ENCODE measurements around the gene WDR6. TPM values are rescaled to one million over a fixed set of nuclear protein-coding genes. Genes with fewer than 3 reads are reported as not detected.

WDR6 gene, protein sequence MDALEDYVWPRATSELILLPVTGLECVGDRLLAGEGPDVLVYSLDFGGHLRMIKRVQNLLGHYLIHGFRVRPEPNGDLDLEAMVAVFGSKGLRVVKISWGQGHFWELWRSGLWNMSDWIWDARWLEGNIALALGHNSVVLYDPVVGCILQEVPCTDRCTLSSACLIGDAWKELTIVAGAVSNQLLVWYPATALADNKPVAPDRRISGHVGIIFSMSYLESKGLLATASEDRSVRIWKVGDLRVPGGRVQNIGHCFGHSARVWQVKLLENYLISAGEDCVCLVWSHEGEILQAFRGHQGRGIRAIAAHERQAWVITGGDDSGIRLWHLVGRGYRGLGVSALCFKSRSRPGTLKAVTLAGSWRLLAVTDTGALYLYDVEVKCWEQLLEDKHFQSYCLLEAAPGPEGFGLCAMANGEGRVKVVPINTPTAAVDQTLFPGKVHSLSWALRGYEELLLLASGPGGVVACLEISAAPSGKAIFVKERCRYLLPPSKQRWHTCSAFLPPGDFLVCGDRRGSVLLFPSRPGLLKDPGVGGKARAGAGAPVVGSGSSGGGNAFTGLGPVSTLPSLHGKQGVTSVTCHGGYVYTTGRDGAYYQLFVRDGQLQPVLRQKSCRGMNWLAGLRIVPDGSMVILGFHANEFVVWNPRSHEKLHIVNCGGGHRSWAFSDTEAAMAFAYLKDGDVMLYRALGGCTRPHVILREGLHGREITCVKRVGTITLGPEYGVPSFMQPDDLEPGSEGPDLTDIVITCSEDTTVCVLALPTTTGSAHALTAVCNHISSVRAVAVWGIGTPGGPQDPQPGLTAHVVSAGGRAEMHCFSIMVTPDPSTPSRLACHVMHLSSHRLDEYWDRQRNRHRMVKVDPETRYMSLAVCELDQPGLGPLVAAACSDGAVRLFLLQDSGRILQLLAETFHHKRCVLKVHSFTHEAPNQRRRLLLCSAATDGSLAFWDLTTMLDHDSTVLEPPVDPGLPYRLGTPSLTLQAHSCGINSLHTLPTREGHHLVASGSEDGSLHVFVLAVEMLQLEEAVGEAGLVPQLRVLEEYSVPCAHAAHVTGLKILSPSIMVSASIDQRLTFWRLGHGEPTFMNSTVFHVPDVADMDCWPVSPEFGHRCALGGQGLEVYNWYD
- 126 TPM for polyA plus RNA-seq (2012; ENCODE audit: low read depth, missing spikeins)

DNA sequence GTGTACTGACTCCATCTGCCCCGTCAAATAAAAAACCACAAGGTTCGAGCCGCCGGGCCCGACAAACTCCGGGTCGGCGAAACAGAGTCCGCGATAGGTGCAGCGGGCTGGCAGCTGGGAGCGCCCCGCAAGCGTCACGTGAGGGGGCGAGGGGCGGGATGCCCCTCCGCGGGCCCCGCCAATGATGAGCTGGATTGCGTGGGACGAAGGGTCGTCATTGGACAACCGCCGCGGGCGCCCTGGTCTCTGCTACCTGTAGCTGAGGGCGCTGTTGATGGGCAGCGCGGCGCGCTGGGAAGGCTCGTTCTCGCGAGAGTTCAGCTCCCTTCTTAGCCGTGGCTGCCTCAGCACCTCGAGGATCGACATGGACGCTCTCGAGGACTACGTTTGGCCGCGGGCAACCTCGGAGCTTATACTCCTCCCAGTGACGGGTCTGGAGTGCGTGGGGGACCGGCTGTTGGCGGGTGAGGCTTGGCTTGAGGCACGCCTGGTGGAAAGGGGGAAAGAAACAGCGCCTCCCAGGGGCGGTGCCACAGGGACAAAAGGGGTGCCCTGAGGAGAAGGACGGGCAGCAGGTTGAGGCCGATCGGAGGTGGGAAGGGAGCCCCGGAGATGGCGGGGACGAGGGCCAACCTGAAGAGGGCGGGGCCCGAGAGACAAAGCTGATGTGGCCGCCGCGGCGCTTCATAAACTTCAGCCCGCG is at the start of gene WDR6:
Gene WDR6, plus strand, starts transcription at position 324 of the 703 bp plus-strand sequence. Its CDS starts 41 bp downstream, at position 365.
- FAIRE-seq (peak; percentile 100), DNase-seq (ENCODE audit: insufficient read length, low spot score) (peak; percentile 99)
- TF ChIP-seq TAF1 (IDR thresholded peaks at IDR 0.05; ENCODE audit: low read depth, low read length) (peak; percentile 90), POLR2A (IDR thresholded peaks at IDR 0.05; ENCODE audit: low read depth, low read length) (peak; percentile 97), PAX5 (IDR thresholded peaks at IDR 0.05; ENCODE audit: insufficient read depth, low read length, severe bottlenecking) (peak; percentile 18), POU2F2 (IDR thresholded peaks at IDR 0.05; ENCODE audit: low read depth, low read length) (peak; percentile 85), POLR2AphosphoS5 (IDR thresholded peaks at IDR 0.05; ENCODE audit: low read depth, low read length) (peak; percentile 97), SPI1 (IDR thresholded peaks at IDR 0.05; ENCODE audit: low read depth, low read length) (no peak)

DNA sequence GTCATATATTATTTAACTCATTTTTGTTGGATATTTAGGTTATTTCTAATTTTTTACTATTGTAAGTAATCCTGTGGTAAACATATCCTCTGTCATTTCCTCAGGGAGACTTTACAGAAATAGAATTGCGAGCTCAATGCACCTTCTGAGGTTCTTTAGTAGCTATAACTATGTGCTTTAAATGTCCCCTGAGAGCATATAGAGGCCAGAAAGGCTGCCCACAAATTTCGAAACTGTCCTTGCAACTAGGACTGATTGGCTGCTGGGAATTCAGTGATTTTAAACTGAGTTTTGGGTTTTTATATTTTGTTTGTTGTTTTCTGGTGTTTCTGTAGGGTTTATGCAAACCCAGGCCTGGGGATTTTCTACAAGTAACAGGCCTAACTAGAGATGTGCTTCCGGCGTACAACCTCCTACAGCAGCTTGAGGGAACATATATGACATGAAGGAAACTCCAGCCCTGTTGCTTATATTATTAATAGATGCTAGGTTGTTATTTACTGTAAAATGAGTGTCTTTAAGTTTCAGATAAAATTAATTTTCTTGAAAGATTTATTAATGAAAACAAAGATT is 46.3 kb upstream of the WDR6 start:
- no peak for TF ChIP-seq POLR2A (IDR thresholded peaks at IDR 0.05; ENCODE audit: low read depth, low read length)
- no peak for TF ChIP-seq TAF1 (IDR thresholded peaks at IDR 0.05; ENCODE audit: low read depth, low read length)
- no peak for TF ChIP-seq SPI1 (IDR thresholded peaks at IDR 0.05; ENCODE audit: low read depth, low read length)
- no peak for DNase-seq (ENCODE audit: insufficient read length, low spot score)
- FAIRE-seq = no peak

DNA sequence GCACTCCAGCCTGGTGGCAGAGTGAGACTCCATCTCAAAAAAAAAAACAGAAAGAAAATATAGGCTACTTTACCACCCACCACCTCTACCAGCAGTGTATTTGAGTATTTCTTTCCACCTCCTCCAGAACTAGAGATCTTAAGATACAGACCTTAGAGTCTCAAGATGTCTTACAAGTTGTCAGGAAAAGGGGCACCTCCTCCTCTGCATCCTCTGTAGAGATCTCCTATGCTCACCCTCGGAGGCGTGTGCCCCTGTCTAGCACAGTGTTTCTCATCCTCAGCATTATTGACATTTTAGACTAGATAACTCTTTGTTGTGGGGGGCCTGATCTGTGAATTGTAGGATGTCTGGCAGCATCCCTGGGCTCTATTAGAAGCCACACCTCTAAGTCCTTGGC is 44.9 kb upstream of the WDR6 start:
- DNase-seq (ENCODE audit: insufficient read length, low spot score) (no peak), FAIRE-seq (no peak)
- TF ChIP-seq TAF1 (IDR thresholded peaks at IDR 0.05; ENCODE audit: low read depth, low read length) (no peak), SPI1 (IDR thresholded peaks at IDR 0.05; ENCODE audit: low read depth, low read length) (no peak), POU2F2 (IDR thresholded peaks at IDR 0.05; ENCODE audit: low read depth, low read length) (no peak), PAX5 (IDR thresholded peaks at IDR 0.05; ENCODE audit: insufficient read depth, low read length, severe bottlenecking) (no peak), POLR2A (IDR thresholded peaks at IDR 0.05; ENCODE audit: low read depth, low read length) (no peak), POLR2AphosphoS5 (IDR thresholded peaks at IDR 0.05; ENCODE audit: low read depth, low read length) (no peak)

DNA sequence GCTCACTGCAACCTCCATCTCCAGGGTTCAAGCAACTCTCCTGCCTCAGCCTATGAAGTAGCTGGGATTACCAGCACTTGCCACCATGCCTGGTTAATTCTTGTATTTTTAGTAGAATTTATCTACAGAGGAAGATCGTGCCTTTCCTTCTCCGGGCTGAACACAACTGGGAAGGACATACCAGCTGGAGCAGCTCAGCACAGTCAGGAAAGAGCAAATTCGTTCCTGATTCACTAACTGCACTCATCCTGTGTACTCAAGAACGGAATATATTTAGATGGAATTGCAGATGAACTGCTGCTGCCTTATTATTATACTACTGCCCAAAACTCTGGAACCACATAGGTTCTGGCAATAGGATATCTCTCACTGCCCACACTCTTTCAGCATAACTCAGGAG is 44.3 kb upstream of the WDR6 start:
- no peak for FAIRE-seq

GRCh38 chr3:48963591-48963990 is 43.6 kb upstream of the WDR6 start:
- TF ChIP-seq POU2F2 (IDR thresholded peaks at IDR 0.05; ENCODE audit: low read depth, low read length) (no peak), SPI1 (IDR thresholded peaks at IDR 0.05; ENCODE audit: low read depth, low read length) (no peak), POLR2AphosphoS5 (IDR thresholded peaks at IDR 0.05; ENCODE audit: low read depth, low read length) (no peak), TAF1 (IDR thresholded peaks at IDR 0.05; ENCODE audit: low read depth, low read length) (no peak), PAX5 (IDR thresholded peaks at IDR 0.05; ENCODE audit: insufficient read depth, low read length, severe bottlenecking) (no peak), POLR2A (IDR thresholded peaks at IDR 0.05; ENCODE audit: low read depth, low read length) (no peak)
- no peak for FAIRE-seq
- no peak for DNase-seq (ENCODE audit: insufficient read length, low spot score)

More for the DNA sequence above, 44.3 kb upstream of the WDR6 start:
- no peak for TF ChIP-seq PAX5 (IDR thresholded peaks at IDR 0.05; ENCODE audit: insufficient read depth, low read length, severe bottlenecking)
- TF ChIP-seq SPI1 (IDR thresholded peaks at IDR 0.05; ENCODE audit: low read depth, low read length) = no peak
- TF ChIP-seq POLR2A (IDR thresholded peaks at IDR 0.05; ENCODE audit: low read depth, low read length) = no peak
- no peak for TF ChIP-seq POLR2AphosphoS5 (IDR thresholded peaks at IDR 0.05; ENCODE audit: low read depth, low read length)
- TF ChIP-seq TAF1 (IDR thresholded peaks at IDR 0.05; ENCODE audit: low read depth, low read length) = no peak
- no peak for TF ChIP-seq POU2F2 (IDR thresholded peaks at IDR 0.05; ENCODE audit: low read depth, low read length)
- no peak for DNase-seq (ENCODE audit: insufficient read length, low spot score)

DNA sequence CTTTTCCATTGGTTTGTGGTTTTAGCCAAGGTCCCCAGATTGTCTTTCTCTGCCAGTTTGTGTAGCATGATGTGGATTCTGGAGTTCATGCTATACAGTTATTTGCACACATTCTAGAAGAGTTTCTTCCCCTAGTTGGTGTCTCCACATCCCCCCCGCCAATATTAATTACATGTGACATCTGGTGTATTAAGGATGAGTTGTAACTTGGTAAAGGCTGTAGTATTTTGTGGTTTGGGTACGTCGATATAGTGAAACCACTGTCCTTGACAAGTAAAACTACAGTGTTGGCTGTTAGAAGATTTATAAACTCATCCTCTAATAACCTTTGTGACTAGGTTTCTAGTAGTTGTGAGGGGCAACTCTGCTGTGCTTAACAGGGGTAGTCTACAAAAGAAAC is 40.8 kb upstream of the WDR6 start:
- TF ChIP-seq SPI1 (IDR thresholded peaks at IDR 0.05; ENCODE audit: low read depth, low read length) = no peak
- no peak for TF ChIP-seq POU2F2 (IDR thresholded peaks at IDR 0.05; ENCODE audit: low read depth, low read length)
- TF ChIP-seq POLR2A (IDR thresholded peaks at IDR 0.05; ENCODE audit: low read depth, low read length) = no peak
- TF ChIP-seq PAX5 (IDR thresholded peaks at IDR 0.05; ENCODE audit: insufficient read depth, low read length, severe bottlenecking) = no peak
- TF ChIP-seq POLR2AphosphoS5 (IDR thresholded peaks at IDR 0.05; ENCODE audit: low read depth, low read length) = no peak
- no peak for TF ChIP-seq TAF1 (IDR thresholded peaks at IDR 0.05; ENCODE audit: low read depth, low read length)
- DNase-seq (ENCODE audit: insufficient read length, low spot score) (no peak), FAIRE-seq (no peak)

DNA sequence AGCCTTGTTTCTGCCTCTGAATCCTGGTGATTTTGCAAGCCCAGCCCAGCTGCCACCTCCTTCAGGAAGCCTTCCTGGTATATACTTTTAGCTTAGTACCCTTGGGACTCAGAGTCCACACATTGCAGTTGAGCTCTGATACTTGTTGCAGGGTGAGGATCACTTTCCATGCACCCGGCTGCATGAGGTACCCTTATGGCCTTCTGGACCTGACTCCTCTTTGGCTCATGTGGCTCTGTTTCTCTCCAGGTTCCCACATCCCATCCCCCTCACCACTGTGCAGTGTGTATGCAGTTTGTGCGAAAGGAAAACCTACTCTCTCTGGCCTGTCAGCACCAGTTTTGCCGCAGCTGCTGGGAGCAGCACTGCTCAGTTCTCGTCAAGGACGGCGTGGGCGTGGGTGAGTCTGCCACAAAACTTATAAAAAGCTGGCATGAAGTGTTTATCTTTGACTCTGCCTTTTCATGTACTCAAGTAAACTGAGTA is 40.3 kb upstream of the WDR6 start:
- TF ChIP-seq POLR2A (IDR thresholded peaks at IDR 0.05; ENCODE audit: low read depth, low read length) (no peak), PAX5 (IDR thresholded peaks at IDR 0.05; ENCODE audit: insufficient read depth, low read length, severe bottlenecking) (no peak), POU2F2 (IDR thresholded peaks at IDR 0.05; ENCODE audit: low read depth, low read length) (no peak), POLR2AphosphoS5 (IDR thresholded peaks at IDR 0.05; ENCODE audit: low read depth, low read length) (no peak), TAF1 (IDR thresholded peaks at IDR 0.05; ENCODE audit: low read depth, low read length) (no peak)
- peak; percentile 56 for FAIRE-seq
- no peak for DNase-seq (ENCODE audit: insufficient read length, low spot score)

DNA sequence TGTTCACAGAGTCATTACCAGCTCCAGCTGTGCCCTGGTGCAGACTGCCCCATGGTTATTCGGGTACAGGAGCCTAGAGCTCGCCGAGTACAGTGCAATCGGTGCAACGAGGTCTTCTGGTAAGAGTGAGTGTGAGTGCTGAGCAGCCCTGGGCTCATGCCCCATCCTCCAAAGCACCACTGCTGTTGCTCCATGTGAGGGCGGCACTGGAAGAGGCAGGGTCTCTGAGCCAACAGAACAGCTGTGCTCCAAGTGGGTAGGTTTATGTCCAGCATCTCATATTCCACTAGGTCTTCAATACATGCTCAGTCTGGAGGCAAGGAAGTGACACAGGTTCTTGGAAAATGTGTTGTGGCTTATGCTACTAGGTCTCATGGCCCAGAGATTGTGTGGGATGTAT is 36.6 kb upstream of the WDR6 start:
- DNase-seq (ENCODE audit: insufficient read length, low spot score) = no peak
- TF ChIP-seq POU2F2 (IDR thresholded peaks at IDR 0.05; ENCODE audit: low read depth, low read length) (no peak), TAF1 (IDR thresholded peaks at IDR 0.05; ENCODE audit: low read depth, low read length) (no peak), POLR2AphosphoS5 (IDR thresholded peaks at IDR 0.05; ENCODE audit: low read depth, low read length) (no peak), PAX5 (IDR thresholded peaks at IDR 0.05; ENCODE audit: insufficient read depth, low read length, severe bottlenecking) (no peak), SPI1 (IDR thresholded peaks at IDR 0.05; ENCODE audit: low read depth, low read length) (no peak), POLR2A (IDR thresholded peaks at IDR 0.05; ENCODE audit: low read depth, low read length) (no peak)
- FAIRE-seq = no peak
